HG02840 (cell line): Measurements from ENCODE around the gene CNTN4.

Source experiments
- ATAC-seq: cut with Tn5 transposase; IDR thresholded peaks from one replicate; pipeline ENCODE4 v1.9.1; 2021; ENCODE audit warnings: mild to moderate bottlenecking, moderate library complexity, moderate number of reproducible peaks; ENCODE audit not compliant: unreplicated experiment, low FRiP score

CNTN4 gene

DNA sequence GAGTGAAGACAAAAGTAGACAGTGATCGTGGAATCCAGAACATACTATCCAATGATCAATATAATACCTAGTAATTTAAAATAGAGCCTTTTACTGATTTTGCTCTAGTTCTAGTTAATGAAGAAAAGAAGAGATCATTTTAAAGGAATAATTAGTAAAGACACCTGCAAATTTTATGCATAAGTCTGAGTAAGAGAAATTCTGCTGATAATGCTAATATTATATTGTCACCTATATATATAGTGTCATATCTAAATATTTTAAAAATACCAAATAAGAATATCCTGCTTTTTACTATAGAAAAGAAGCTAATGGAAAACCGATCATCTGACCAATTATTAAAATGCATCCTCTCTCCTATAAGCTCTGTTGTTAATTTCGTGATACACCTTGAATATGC is 152.1 kb downstream of the CNTN4 start:
- ATAC-seq, result no peak

DNA sequence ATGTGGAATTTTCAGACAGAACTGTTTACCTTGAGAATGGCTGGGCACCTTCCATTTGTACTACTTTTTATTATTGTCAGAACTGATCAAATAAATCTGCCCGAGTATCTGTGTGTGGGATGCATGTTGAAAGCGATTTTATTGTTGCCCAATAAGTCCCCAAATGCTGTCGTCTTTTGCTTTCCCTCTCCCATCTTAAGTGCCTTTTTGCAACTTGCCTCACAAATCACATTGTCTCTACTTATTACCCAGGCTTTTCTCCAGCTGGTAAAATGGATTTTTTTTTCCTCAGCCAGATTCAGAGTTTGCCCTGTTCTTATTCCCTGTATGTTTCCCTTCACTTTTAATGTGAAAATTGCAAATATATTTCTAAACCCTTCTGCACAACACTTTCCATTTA is 163.1 kb downstream of the CNTN4 start:
- no peak for ATAC-seq

DNA sequence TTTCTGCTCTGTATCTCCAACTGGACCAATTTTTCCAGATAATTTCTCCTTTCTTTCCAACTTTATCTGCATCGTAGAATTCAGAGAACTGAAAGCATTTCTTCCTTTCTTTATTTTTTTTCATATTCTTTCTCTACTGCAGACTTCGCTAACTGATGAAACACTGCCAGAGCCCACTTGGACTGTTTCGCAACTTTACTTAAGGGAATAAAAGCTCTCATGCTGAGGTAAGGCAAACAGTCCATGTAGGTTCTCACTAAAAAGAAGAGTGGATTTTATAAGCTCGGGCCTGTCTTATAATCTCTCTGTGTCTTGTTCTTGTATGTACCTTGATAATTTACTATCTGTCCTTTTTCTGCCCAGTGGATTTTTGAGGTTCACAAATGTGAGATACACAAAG is 163.5 kb downstream of the CNTN4 start:
- no peak for ATAC-seq

DNA sequence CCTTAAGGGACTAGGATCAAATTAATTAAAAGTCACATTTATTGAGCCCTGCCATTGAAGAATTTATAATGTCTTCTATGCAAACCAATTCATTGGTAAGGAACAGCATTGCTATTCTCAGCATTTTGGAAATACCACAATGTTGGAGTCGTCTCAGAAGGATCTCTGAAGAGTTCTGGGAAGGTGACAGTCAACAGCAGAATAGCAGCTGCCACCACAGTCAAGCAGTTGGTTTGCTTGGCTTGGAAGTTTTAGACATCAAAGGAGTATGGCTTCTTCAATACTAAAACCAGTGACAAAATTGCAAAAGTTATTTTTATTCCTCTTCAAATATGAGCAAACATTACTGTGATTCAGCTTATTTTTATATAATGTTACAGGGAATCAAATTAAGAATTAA is 167.9 kb downstream of the CNTN4 start:
- ATAC-seq, result no peak

DNA sequence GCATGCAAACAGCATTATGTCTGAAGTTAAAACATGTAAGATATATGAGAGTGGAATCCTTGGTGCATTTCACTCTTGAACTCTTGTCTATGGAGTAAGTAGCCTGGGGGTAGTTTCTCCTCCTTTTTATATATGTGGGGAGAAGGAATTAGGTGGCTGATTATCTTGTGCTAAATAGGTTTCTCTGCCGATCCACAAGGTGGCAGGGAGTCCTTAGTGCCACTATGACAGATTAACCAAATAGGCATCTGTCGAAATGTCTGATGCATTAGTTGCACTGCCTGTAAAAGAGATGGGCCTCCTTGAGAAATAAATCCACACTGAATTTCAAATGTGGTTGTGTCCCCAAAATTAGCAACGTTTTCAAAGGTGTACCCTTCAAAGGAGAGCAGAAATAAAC is 170.1 kb downstream of the CNTN4 start:
- ATAC-seq, result no peak

DNA sequence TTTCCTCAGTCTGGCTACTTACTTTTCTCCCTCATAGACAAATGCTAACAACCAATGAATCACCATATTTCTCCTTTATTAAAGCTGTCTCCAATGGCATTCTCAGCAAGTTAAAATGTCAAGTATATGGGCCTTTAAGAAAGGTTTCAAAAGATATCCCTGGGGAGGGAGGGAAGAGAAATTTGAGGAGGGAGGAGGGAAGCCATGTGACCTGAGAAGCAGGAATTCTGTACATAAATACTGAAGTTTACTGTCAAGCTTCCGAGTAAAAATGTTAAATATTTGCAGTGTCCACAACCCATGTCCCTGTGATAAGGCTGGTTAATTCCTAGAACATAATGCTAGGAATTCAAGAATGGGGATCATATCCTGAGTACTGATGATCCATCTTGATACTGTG is 175.9 kb downstream of the CNTN4 start:
- ATAC-seq, result no peak

DNA sequence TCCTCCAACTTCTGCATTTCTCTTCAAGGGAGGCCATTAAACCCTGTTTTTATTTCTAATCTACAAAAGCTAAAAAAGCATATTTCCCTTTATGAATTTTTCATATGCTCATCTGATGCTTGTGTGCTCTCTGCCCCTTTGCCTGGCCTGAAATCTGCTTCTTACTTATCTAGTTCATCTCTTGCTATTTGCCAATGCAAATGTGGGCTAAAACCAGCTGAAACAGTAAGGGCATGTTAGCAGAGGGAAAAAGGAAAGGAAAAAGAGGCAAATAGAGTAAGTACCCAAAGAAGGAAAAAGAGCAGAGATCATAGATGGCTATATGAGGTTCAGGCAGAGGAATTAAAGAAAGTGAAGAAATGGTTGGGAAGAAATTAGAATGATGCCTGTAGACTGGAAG is 185.2 kb downstream of the CNTN4 start:
- ATAC-seq, result no peak

DNA sequence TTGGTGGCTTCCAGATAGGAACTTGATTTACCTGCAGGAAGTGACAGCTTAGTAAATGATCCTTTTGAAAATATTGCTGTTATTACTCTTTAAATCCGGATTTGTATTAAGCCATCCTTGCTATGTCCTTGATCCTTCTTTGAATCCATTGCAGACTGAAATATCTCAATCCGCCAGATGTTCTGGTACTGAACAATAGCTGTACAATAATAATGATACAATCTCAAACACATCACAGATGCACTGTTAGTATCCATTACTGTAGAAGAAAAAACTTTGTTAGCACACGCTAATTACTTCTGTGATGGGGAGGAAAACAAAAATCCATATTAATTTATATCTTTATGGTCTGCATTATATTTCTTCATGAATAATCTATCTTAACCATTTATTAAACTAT is 202.3 kb downstream of the CNTN4 start:
- ATAC-seq, result no peak

DNA sequence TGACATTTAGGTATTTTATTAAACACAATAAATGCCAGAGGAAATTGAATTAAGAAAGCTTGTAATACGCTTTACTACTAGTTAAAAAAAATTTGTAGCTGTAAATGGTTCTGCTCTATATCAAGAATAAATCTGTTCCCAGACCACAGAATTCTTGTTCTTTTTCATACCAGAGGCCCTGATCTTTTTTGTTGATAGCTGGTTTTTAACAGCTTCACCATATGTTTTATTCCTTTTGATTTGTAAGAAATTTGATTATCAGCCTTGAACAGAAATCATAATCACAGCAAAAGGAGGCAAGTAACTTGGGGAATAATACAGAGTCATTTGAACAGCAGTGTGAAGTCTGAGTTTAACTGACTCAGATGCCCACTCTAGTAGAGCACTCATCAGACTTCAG is 202.7 kb downstream of the CNTN4 start:
- no peak for ATAC-seq

DNA sequence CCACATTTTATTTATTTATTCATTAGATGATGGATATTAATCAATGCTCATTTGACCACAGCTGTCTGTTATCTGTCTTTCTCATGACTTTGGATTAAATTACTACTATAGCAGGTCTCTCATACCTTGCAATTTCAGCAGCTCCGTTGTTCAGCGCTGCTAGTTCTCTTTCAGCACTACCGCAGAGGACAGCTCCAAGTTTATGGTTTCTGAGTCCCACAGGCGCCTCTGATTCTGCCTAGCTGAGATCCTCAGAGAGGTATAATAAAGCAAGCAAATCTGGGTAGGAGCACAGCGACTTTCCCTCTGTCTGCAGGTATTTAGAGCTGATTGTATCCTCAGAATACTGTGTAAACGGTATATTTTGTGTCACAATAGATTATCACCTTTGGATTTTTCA is 204.9 kb downstream of the CNTN4 start:
- ATAC-seq, result no peak

DNA sequence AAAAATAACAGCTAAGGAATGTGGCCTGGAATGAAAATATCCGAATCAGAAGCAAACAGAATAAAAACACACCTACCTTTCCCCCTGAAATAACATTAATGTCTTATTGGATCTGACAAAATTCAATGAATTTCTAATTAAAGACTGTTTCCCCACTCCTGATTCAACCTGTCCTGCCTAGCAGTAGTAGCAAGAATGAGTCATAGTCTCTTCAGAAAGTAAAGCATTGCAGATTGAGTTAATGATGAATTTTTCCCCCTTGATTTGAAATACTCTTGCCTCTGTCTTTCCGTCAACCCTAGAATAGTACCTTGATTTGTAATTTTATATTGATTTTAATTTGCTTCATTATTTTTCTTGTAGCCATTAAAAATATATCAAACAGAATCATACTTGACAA is 212.4 kb downstream of the CNTN4 start:
- no peak for ATAC-seq

DNA sequence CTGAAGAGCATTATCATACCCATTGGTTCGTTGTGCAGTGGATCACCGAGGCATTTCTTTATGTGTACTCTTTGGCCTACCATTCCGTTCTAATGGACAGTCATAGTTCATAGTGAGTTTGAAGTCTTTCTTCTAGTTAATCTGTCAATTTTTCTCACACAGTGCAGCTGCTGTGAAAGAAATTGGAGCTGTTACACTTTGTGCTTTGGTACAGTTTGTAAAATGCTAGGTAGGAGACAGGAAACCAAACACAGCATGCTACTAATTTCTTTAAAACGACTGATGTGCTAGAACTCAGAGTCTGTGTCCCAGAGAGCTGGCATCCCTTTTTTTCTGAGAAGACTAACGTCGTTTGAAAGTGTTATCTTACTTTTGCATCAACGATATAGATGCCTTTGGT is 218.9 kb downstream of the CNTN4 start:
- no peak for ATAC-seq

DNA sequence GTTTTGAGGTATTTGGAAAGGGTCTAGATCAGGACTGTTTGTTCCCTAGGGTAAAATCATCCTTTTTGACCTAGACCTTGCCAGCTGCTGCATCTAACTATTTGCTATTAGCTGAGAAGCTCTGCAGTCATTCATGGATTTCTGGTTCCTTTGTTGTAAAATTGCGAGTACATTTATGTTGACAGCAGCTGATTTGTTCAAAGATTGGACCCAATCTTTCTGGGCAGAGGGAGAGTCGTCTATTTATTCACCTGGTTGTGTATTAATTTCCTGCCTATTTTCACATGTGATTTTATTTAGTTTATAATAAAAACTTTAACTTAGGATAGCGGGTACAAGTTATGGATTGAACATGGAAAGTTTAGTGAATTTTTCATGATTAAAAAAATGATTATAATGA is 236.3 kb downstream of the CNTN4 start:
- no peak for ATAC-seq

DNA sequence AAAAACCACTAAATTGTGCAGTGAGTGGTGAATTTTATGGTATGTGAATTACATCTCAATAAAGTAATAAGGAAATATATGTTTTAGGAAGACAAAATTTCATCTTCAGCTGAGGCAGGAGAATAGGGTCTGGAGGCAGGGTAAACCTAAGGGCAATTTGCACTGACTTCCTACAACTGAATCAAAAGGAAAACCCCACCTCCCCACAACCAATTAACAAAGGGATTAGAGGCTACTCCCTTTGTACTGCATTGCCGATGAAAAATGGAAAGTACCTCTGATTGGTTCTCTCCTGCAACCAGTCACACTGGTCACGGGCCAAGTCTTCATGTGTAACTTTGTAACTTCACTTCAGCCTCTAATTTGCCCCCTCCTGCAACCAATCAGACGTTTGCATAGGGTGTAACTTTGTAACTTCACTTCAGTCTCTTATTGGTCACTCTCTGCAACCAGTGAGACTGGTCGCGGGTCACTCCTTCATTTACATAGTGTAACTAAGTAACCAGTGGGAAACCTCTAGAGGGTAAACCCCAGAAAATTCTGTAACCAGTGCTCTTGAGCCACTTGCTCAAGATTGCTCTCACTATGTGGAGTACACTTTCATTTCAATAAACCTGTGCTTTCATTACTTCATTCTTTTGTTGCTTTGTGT is 244.5 kb downstream of the CNTN4 start:
- no peak for ATAC-seq

DNA sequence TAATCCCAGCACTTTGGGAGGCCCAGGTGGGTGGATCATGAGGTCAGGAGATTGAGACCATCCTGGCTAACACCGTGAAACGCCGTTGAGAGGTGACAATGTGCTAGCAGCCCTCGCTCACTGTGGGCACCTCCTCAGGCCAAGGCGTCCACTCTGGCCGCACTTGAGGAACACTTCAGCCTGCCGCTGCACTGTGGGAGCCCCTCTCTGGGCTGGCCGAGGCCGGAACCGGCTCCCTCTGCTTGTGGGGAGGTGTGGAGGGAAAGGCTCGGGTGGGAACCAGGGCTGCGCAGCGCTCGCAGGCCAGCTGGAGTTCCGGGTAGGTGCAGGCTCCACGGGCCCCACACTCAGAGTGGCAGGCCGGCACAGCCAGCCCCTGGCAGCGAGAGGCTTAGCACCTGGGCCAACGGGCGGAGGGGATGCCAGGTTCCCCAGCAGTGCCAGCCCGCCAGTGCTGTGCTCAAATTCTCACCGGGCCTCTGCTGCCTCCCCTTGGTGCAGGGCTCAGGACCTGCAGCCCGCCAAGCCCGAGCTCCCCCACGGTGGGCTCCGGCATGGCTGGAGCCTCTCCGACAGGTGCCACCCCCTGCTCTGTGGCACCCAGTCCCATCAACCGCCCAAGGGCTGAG is 253.6 kb downstream of the CNTN4 start:
- ATAC-seq, result no peak

DNA sequence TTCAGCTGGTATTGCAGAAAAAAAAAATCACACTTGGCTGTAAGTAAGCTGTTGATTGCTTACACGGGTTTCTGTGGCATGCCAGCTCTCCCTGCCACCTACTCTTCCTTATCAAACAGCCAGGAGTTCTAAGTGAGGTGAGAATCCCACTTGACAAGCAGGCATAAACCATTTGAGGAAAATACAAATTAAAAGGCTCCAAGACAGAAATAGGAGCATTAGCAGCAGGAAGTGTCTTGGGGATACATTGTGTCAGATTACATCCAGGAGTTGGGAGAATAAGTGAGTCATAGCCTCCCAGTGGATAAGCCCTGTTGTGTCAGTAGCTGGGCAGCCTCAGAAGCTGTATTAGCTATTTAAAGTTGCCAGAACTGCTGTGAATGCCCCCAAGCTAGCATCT is 256.0 kb downstream of the CNTN4 start:
- no peak for ATAC-seq

DNA sequence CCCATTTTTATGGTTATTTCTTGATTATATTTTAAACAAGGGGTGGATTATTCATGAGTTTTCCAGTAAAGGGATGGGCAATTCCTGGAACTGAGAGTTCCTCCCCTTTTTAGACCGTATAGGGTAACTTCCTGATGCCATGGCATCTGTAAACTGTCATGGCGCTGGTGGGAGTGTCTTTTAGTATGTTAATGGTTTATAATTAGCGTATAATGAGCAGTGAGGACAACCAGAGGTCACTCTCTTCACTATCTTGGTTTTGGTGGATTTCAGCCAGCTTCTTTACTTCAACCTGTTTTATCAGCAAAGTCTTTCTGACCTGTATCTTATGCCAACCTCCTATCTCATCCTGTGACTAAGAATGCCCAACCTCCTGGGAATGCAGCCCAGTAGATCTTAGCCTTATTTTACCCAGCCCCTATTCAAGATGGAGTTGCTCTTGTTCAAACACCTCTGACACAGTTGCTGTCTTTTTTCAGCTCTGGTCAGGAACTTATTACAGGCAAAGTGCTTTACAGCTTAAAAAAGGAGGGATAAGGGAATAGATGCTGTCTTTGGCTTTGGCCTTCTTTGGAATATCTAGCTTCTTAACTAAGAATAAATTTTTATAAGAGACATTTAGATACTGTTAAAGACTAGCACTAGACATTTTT is 257.8 kb downstream of the CNTN4 start:
- ATAC-seq, result no peak

DNA sequence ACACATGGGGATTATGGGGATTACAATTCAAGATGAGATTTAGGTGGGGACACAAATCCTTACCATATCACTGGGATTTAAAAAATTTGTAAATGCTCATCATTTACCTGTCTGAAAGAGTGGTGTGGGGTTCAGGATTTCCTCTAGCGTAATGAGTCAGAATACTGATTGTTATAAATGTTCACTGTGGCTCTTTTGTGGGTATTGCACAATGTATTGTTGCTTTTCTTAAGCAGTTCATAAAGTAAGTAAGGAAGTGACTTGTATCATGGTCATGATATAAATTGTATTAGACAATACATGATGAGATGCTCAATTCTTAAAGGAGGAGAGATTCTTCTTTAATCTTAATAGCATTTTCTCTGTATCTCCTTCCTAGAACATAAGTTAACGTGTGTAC is 262.1 kb downstream of the CNTN4 start:
- no peak for ATAC-seq

DNA sequence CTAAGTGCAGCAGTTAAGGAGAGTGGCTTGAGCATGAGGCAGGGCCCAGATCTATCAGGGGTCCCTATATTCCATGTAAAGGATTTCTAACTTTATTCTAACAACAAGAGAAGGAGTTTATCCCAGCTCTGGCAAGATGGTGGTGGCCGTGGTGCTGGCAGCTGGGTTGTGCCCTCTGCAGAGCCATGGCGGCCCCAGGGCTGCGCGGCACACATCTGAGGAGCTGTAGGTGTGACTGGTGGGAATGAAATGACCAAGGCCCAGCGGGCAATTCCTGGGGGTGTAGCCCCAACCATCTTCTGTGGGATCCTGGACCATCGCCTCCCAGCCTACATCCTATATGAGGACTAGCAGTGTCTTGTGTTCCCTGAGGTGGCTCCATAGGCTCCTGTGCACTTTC is 263.5 kb downstream of the CNTN4 start:
- ATAC-seq, result no peak

DNA sequence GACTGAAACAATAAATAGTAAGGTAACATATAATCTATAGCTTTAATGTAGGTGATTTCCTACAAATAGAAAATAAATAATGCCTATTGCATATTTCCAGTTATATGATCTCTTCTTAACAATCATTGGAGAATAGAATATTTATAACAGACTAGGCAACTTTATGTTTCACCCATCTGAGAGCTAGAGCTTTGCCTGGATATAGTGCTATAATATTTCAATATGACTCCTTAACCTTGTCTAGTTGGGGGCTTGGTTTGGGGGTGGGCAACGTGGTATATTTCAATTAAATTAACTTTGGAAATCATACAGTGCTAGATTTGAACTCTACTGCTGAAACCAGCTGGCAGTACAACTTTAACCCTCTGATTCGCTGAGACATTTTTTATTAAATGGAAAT is 265.2 kb downstream of the CNTN4 start:
- no peak for ATAC-seq

DNA sequence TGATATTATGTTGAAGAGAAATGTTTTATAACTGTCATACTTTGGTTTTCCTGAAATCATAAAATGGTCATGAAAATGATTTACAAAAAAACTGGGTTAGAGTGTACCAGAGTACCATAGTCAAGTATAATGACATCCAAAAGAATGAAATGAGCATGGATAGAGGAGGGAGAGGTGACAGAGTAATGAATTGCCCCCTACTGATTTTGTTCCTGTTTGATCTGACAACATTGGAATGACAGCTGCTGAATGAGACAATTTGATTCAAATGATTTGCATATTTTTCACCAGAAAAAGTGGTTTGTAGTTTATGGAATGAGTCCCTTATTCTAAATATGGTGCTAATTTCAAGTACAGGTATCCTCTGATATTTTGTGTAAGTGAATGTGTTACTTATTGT is 271.7 kb downstream of the CNTN4 start:
- no peak for ATAC-seq

DNA sequence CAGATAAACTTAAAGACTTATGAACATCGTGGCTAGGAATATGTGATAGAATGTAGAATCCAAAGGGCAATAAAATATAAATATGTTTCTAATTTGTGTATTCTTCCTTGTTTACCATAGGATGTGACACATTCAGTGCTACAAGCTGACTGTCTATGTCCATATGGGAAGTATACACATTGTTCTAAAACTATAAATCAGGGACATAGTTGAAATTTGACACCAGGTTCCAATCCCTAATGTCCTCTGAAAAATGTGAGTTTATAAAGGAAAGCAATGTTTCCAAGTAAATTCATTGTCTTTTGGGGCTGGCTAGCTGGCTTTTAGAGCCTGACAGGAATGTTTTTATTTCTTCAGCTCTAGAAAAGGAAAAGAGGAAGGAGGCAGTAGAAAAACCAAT is 273.6 kb downstream of the CNTN4 start:
- ATAC-seq, result no peak
